CD14-positive monocyte (primary cell): ENCODE results near the gene SH3BGR. TPM values are rescaled to one million over a fixed set of nuclear protein-coding genes. Genes with fewer than 3 reads are reported as not detected.

Experiments used
- DNase-seq, 3 donors: peaks; one replicate each; pipeline ENCODE4 v3.0.0-alpha.2; 2011 to 2022
- H2AFZ ChIP-seq: 2 replicates; pipeline ENCODE4 v1.6.0; 2012; ENCODE audit warnings: mild to moderate bottlenecking, low read depth, low read length, inconsistent platforms; ENCODE audit not compliant: insufficient read depth, poor library complexity, severe bottlenecking
- H3K27ac ChIP-seq, 2 donors: 1 replicate in 1 of 2; 2 replicates in 1 of 2; pipeline ENCODE4 v1.5.1; 2012 to 2013; ENCODE audit warnings: low read length in 2 of 2, control low read depth in 1 of 2, inconsistent platforms in 1 of 2, low read depth in 1 of 2, mild to moderate bottlenecking in 1 of 2
- H3K27me3 ChIP-seq, 2 donors: one replicate each; pipeline versions ENCODE4 v1.6.0 to v1.6.1; 2011 to 2013; ENCODE audit warnings: low read length in 2 of 2; ENCODE audit not compliant: control insufficient read depth in 2 of 2, insufficient read depth in 2 of 2
- H3K36me3 ChIP-seq, 2 donors: replicated peaks in 1 of 2; 1 replicate in 1 of 2; 2 replicates in 1 of 2; pipeline versions ENCODE4 v1.5.1 to v1.6.1; 2012 to 2013; ENCODE audit warnings: low read length in 2 of 2, control low read depth in 1 of 2, inconsistent platforms in 1 of 2, mild to moderate bottlenecking in 1 of 2; ENCODE audit not compliant: insufficient read depth in 2 of 2, control insufficient read depth in 1 of 2
- H3K4me1 ChIP-seq, 2 donors: 1 replicate in 1 of 2; 2 replicates in 1 of 2; pipeline versions ENCODE4 v1.5.1 to v1.6.1; 2012 to 2013; ENCODE audit warnings: low read length in 2 of 2, control low read depth in 1 of 2, inconsistent platforms in 1 of 2, mild to moderate bottlenecking in 1 of 2, moderate library complexity in 1 of 2; ENCODE audit not compliant: insufficient read depth in 2 of 2, control insufficient read depth in 1 of 2
- H3K4me2 ChIP-seq: replicated peaks from 2 replicates; pipeline ENCODE3; 2012; ENCODE audit warnings: low read length, moderate library complexity, mild to moderate bottlenecking; ENCODE audit not compliant: poor library complexity, severe bottlenecking; ENCODE audit errors: extremely low read depth
- H3K4me3 ChIP-seq, 3 experiments: fragments of 200-600 bp in 1 of 3; sonication (generic) in 1 of 3; replicated peaks in 1 of 3; 1 replicate in 2 of 3; 2 replicates in 1 of 3; pipeline ENCODE4 v1.5.1; 2011 to 2013; ENCODE audit warnings: low read length in 3 of 3, mild to moderate bottlenecking in 3 of 3, control low read depth in 2 of 3, low read depth in 2 of 3, inconsistent platforms in 1 of 3, moderate library complexity in 1 of 3
- H3K79me2 ChIP-seq: 2 replicates; pipeline ENCODE4 v1.6.0; 2012; ENCODE audit warnings: mild to moderate bottlenecking, control low read depth, inconsistent platforms, low read length, moderate library complexity; ENCODE audit not compliant: insufficient read depth
- H3K9ac ChIP-seq: 2 replicates; pipeline ENCODE4 v1.6.0; 2017; ENCODE audit warnings: low read length, mild to moderate bottlenecking; ENCODE audit not compliant: insufficient read depth, poor library complexity, severe bottlenecking
- H3K9me3 ChIP-seq, 2 donors: replicated peaks in 1 of 2; 1 replicate in 1 of 2; 2 replicates in 1 of 2; pipeline versions ENCODE4 v1.5.1 to v1.6.1; 2012 to 2013; ENCODE audit warnings: low read length in 2 of 2, control low read depth in 1 of 2; ENCODE audit not compliant: control insufficient read depth in 1 of 2, insufficient read depth in 1 of 2
- H4K20me1 ChIP-seq: 2 replicates; pipeline ENCODE4 v1.6.0; 2012; ENCODE audit warnings: mild to moderate bottlenecking, low read length, control low read depth, moderate library complexity; ENCODE audit not compliant: insufficient read depth
- H3K27ac Mint-ChIP-seq, 7 donors: one replicate each; pipeline ENCODE4 v1.8.0; 2020; ENCODE audit warnings: mild to moderate bottlenecking in 7 of 7, mixed read lengths in 7 of 7, moderate library complexity in 6 of 7, inconsistent platforms in 2 of 7
- H3K27me3 Mint-ChIP-seq, 3 donors: one replicate each; pipeline ENCODE4 v1.8.0; 2021 to 2022; ENCODE audit warnings: low read depth in 3 of 3, mild to moderate bottlenecking in 3 of 3, mixed read lengths in 3 of 3, moderate library complexity in 3 of 3, inconsistent platforms in 1 of 3
- H3K36me3 Mint-ChIP-seq, 2 donors: one replicate each; pipeline ENCODE4 v1.8.0; 2020; ENCODE audit warnings: mixed read lengths in 2 of 2, inconsistent platforms in 1 of 2, mild to moderate bottlenecking in 1 of 2
- H3K4me1 Mint-ChIP-seq: one replicate; pipeline ENCODE4 v1.8.0; 2020; ENCODE audit warnings: mild to moderate bottlenecking, mixed read lengths
- H3K4me3 Mint-ChIP-seq, 2 donors: one replicate each; pipeline ENCODE4 v1.8.0; 2020; ENCODE audit warnings: mild to moderate bottlenecking in 2 of 2, mixed read lengths in 2 of 2, moderate library complexity in 1 of 2
- H3K9me3 Mint-ChIP-seq, 7 donors: one replicate each; pipeline ENCODE4 v1.8.0; 2020 to 2022; ENCODE audit warnings: mixed read lengths in 7 of 7, mild to moderate bottlenecking in 6 of 7, moderate library complexity in 6 of 7, inconsistent platforms in 2 of 7
- WGBS: methylation state at CpG from one replicate; pipeline ENCODE4 v1.1.5; 2013; ENCODE audit warnings: missing lambda C conversion rate; ENCODE audit not compliant: insufficient coverage; 5-methylcytosine and 5-hydroxymethylcytosine counted together
- intact Hi-C, 2 donors: fragments of 100-400 bp; cut with micrococcal nuclease; formaldehyde crosslinking; loops; one replicate each; pipeline versions ENCODE4 v1.15.0 to v1.15.1; 2023
- polyA plus RNA-seq, 3 donors: library from polyadenylated mRNA; depleted of rRNA in 1 of 3; unstranded in 2 of 3; stranded (reverse) in 1 of 3; fragments of 300-500 nt in 2 of 3; fragments of >200 nt in 1 of 3; fragmentation: Illumina TruSeq in 2 of 3; gene quantifications; 1 replicate in 2 of 3; 2 replicates in 1 of 3; pipeline ENCODE4 v1.2.3, GENCODE V29; 2012 to 2021
- TF ChIP-seq, protein P1 (sequence below): fragments of 200-600 bp; IDR thresholded peaks from one replicate; pipeline ENCODE4 v1.8.0; 2022; ENCODE audit warnings: antibody characterized with exemption, mild to moderate bottlenecking

SH3BGR gene
- polyA plus RNA-seq, 3 donors = 0.36 to 0.72 TPM; not detected in 1

DNA sequence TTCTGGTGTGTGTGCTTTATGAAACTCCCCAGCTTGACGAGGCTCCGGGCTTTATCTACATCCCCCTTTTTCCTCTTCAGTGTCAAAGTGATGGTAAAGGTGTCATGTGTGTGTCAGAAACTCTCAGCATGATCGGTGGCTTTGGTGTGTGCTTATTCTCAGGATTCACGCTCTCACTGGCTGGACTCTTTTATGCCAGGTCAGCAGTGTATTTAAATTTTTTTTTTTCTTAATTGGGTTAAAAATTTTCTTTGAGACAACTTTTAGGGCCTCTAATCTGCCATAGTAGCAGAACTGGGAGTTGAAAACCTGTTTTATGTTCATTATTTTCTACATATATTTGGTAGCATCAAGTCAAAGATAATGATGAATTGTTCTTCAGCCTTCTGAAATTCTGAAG lies 21.0 kb downstream of the SH3BGR start:
- H3K27ac Mint-ChIP-seq = no peak overlapping the region
- H2AFZ ChIP-seq = no peak overlapping the region
- no peaks in the 10 kb centered on the region for H3K4me1 ChIP-seq
- H3K9me3 Mint-ChIP-seq = peaks cover 0 to 6% (median 0%) of the 10 kb centered on the region in 7 donors
- no peaks in the 10 kb centered on the region for H3K27me3 ChIP-seq
- no peaks in the 10 kb centered on the region for H4K20me1 ChIP-seq
- H3K4me3 Mint-ChIP-seq = no peak overlapping the region
- peaks cover 0 to 3% (median 3%) of the 10 kb centered on the region in 3 donors for H3K27me3 Mint-ChIP-seq
- H3K36me3 ChIP-seq = no peaks in the 10 kb centered on the region
- no peak overlapping the region for H3K4me2 ChIP-seq
- no peak overlapping the region for H3K9ac ChIP-seq
- intact Hi-C loops = no loop called here
- no peak overlapping the region for H3K4me3 ChIP-seq
- no peak overlapping the region for H3K27ac ChIP-seq
- no peaks in the 10 kb centered on the region for H3K4me1 Mint-ChIP-seq
- H3K36me3 Mint-ChIP-seq = no peaks in the 10 kb centered on the region
- no peaks in the 10 kb centered on the region for H3K9me3 ChIP-seq
- no peak for DNase-seq
- no peaks in the 10 kb centered on the region for H3K79me2 ChIP-seq
- WGBS = 100% methylated on average over 1 of the region's 4 CpGs
- TF ChIP-seq, protein P1, sequence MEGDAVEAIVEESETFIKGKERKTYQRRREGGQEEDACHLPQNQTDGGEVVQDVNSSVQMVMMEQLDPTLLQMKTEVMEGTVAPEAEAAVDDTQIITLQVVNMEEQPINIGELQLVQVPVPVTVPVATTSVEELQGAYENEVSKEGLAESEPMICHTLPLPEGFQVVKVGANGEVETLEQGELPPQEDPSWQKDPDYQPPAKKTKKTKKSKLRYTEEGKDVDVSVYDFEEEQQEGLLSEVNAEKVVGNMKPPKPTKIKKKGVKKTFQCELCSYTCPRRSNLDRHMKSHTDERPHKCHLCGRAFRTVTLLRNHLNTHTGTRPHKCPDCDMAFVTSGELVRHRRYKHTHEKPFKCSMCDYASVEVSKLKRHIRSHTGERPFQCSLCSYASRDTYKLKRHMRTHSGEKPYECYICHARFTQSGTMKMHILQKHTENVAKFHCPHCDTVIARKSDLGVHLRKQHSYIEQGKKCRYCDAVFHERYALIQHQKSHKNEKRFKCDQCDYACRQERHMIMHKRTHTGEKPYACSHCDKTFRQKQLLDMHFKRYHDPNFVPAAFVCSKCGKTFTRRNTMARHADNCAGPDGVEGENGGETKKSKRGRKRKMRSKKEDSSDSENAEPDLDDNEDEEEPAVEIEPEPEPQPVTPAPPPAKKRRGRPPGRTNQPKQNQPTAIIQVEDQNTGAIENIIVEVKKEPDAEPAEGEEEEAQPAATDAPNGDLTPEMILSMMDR = no peak

DNA sequence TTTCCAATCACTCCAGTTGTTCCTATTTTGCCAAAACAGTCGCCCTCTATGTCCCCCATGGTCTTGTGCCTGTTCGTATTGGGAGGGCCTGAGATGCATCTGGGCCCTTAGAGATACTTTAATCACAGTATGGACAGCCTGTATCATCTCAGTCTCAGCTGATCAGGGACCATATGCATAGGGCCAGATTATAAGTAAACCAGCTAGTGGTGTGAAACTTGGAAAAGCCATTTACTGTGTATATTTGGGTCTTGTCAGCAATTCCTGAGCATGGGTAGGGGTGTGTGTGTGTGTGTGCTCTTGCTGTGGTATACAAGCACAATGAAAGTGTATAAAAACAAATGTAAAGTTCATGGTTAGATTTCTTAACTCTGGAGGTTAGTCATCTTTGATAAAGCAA lies 22.8 kb downstream of the SH3BGR start:
- Histone ChIP-seq H3K4me3 (no peak overlapping the region), H3K4me1 (no peaks in the 10 kb centered on the region), H4K20me1 (no peaks in the 10 kb centered on the region), H3K36me3 (no peaks in the 10 kb centered on the region), H3K27ac (no peak overlapping the region), H3K4me2 (no peak overlapping the region), H3K9me3 (no peaks in the 10 kb centered on the region), H2AFZ (no peak overlapping the region), H3K27me3 (no peaks in the 10 kb centered on the region), H3K9ac (no peak overlapping the region), H3K79me2 (no peaks in the 10 kb centered on the region)
- WGBS = 100% methylated on average over 1 of the region's 2 CpGs
- no peaks in the 10 kb centered on the region for H3K4me1 Mint-ChIP-seq
- no peak for DNase-seq
- intact Hi-C loops = no loop called here
- H3K4me3 Mint-ChIP-seq = no peak overlapping the region
- H3K9me3 Mint-ChIP-seq = peaks cover 0 to 3% (median 0%) of the 10 kb centered on the region in 7 donors
- no peaks in the 10 kb centered on the region for H3K36me3 Mint-ChIP-seq
- H3K27me3 Mint-ChIP-seq = peaks cover 1 to 3% (median 2%) of the 10 kb centered on the region in 3 donors
- TF ChIP-seq, protein P1 = no peak
- no peak overlapping the region for H3K27ac Mint-ChIP-seq
